K562 (cell line): ENCODE data around the gene CCDC144A. TPM values are rescaled to one million over a fixed set of nuclear protein-coding genes. Genes with fewer than 3 reads are reported as not detected.
A peak's percentile ranks its signal among the peaks of the same experiment; 100 is the strongest.
"Not testable (repeated sequence)": the region's sequence is repeated elsewhere in the genome, so short reads cannot be mapped to it uniquely, and the experiment has no call there.

Experiments
- ATAC-seq: fragments of 200-7000 bp; cut with Tn5 transposase; 3 replicates; pipeline ENCODE4 v1.9.1; 2020; ENCODE audit warnings: moderate library complexity
- BruUV-seq: library from RNA; stranded (reverse); fragments of 400-500 nt; replicated peaks from 2 replicates; lab custom pipeline; 2021; lab: Mats Ljungman, UMichigan
- CTCF ChIA-PET: fragments of 300-600 bp; formaldehyde crosslinking; extraction: SDS; loops from one replicate; lab custom pipeline; 2021; ENCODE audit warnings: low intra/inter-chr PET ratio; lab: Yijun Ruan, JAX
- POLR2A ChIA-PET: fragments of 300-600, 350-650 bp; sonication (Branson Sonifier 250); formaldehyde crosslinking; extraction: SDS; loops from one replicate; lab custom pipeline; 2021; ENCODE audit warnings: antibody characterized with exemption, inconsistent platforms; lab: Yijun Ruan, JAX
- DNase-seq, 4 experiments: peaks; one replicate each; pipeline versions ENCODE4 v3.0.0 to v3.0.0-alpha.2; 2011 to 2018; ENCODE audit warnings: low spot score in 3 of 4, mixed read lengths in 3 of 4; ENCODE audit errors: extremely low read depth in 1 of 4
- FAIRE-seq: peaks from 2 replicates; lab custom pipeline; 2011; peaks lifted over from hg19 to GRCh38; lab: Jason Lieb, UNC
- H2AFZ ChIP-seq: 2 replicates; pipeline ENCODE4 v1.6.0; 2011; ENCODE audit warnings: low read depth, low read length, control low read depth, inconsistent platforms
- H3K27ac ChIP-seq: fragments of 200-600 bp; 3 replicates; pipeline ENCODE4 v1.8.0; 2011; ENCODE audit warnings: low read depth, mild to moderate bottlenecking, control low read depth, inconsistent platforms, low read length, moderate library complexity, mixed read lengths; ENCODE audit errors: extremely low read depth
- H3K27me3 ChIP-seq, 2 experiments: fragments of 300-600 bp in 1 of 2; 2 replicates in 1 of 2; 3 replicates in 1 of 2; pipeline versions ENCODE4 v1.6.0 to v1.8.0; 2011; ENCODE audit warnings: inconsistent platforms in 2 of 2, low read length in 2 of 2, mild to moderate bottlenecking in 1 of 2, mixed read lengths in 1 of 2, moderate library complexity in 1 of 2; ENCODE audit not compliant: control insufficient read depth in 2 of 2, insufficient read depth in 2 of 2
- H3K36me3 ChIP-seq: fragments of 300-600 bp; 3 replicates; pipeline ENCODE4 v1.8.0; 2011; ENCODE audit warnings: mild to moderate bottlenecking, low read length, inconsistent platforms; ENCODE audit not compliant: control insufficient read depth, insufficient read depth
- H3K4me1 ChIP-seq, 2 experiments: fragments of 200-600 bp in 1 of 2; replicated peaks in 1 of 2; 2 replicates in 1 of 2; 3 replicates in 1 of 2; pipeline versions ENCODE4 v1.5.1 to v1.8.0; 2011; ENCODE audit warnings: inconsistent platforms in 2 of 2, low read length in 2 of 2, mild to moderate bottlenecking in 1 of 2, mixed read lengths in 1 of 2, moderate library complexity in 1 of 2; ENCODE audit not compliant: control insufficient read depth in 2 of 2, insufficient read depth in 2 of 2
- H3K4me2 ChIP-seq: 2 replicates; pipeline ENCODE4 v1.6.1; 2011; ENCODE audit warnings: low read length, control low read depth, inconsistent platforms, mixed read lengths; ENCODE audit not compliant: insufficient read depth
- H3K4me3 ChIP-seq: fragments of 200-600 bp; sonication (generic), shearing (Covaris generic); 2 replicates; pipeline ENCODE4 v1.5.1; 2016; ENCODE audit warnings: control low read depth, inconsistent platforms
- H3K79me2 ChIP-seq: fragments of 200-600 bp; 3 replicates; pipeline ENCODE4 v1.8.0; 2011; ENCODE audit warnings: low read length, inconsistent platforms; ENCODE audit not compliant: control insufficient read depth, insufficient read depth
- H3K9ac ChIP-seq, 2 experiments: 2 replicates each; pipeline versions ENCODE4 v1.6.0 to v1.6.1; 2011; ENCODE audit warnings: low read depth in 2 of 2, low read length in 2 of 2, control low read depth in 1 of 2, inconsistent platforms in 1 of 2, mild to moderate bottlenecking in 1 of 2, mixed read lengths in 1 of 2; ENCODE audit not compliant: insufficient read depth in 1 of 2
- H3K9me1 ChIP-seq: one replicate; pipeline ENCODE4 v1.6.0; 2011; ENCODE audit warnings: inconsistent platforms, mild to moderate bottlenecking, low read length, moderate library complexity; ENCODE audit not compliant: control insufficient read depth, insufficient read depth
- H3K9me3 ChIP-seq: replicated peaks from 2 replicates; pipeline ENCODE4 v1.5.1; 2011; ENCODE audit warnings: low read depth, low read length, inconsistent platforms; ENCODE audit not compliant: control insufficient read depth, insufficient read depth
- H4K20me1 ChIP-seq: replicated peaks from 2 replicates; pipeline ENCODE4 v1.6.1; 2011; ENCODE audit warnings: low read length, inconsistent platforms, mixed read lengths; ENCODE audit not compliant: control insufficient read depth, insufficient read depth
- WGBS: fragments of 100-300 bp; shearing (Covaris generic); methylation state at CpG from one replicate; pipeline ENCODE4 v1.1.6; 2016; ENCODE audit warnings: low coverage, mixed read lengths; ENCODE audit not compliant: insufficient coverage; ENCODE audit errors: missing lambda C conversion rate; 5-methylcytosine and 5-hydroxymethylcytosine counted together
- in situ Hi-C: fragments of 300-500 bp; cut with MboI; formaldehyde crosslinking; loops from 4 replicates; pipeline ENCODE4 v1.15.0; 2018; ENCODE audit warnings: inconsistent platforms, mixed read lengths
- intact Hi-C: fragments of 100-400 bp; cut with micrococcal nuclease; formaldehyde crosslinking; loops from 2 replicates; pipeline ENCODE4 v1.14.2; 2022
- polyA plus RNA-seq, 8 experiments: library from polyadenylated mRNA; depleted of rRNA in 4 of 8; stranded (reverse) in 5 of 8; unstranded in 3 of 8; fragments of >200 nt; fragmentation: Nextera tagmentation in 2 of 8; fragmentation: Illumina TruSeq in 1 of 8; extraction: Ambion mirVana in 2 of 8; extraction: Trizol in 1 of 8; gene quantifications; 2 replicates each; pipeline versions ENCODE4 v1.2.1 to v1.2.3, GENCODE V29; 2011 to 2014; ENCODE audit warnings: inconsistent platforms in 1 of 8, missing spikeins in 1 of 8
- total RNA-seq, 7 experiments: library from RNA; depleted of rRNA in 6 of 7; stranded (reverse); fragments of >200 nt in 6 of 7; fragmentation: Illumina TruSeq in 2 of 7; extraction: Trizol in 2 of 7; gene quantifications; 2 replicates each; pipeline versions ENCODE4 v1.2.1 to v1.2.3, GENCODE V29; 2011 to 2021; ENCODE audit warnings: low replicate concordance in 1 of 7

Gene CCDC144A
- total and polyA plus RNA-seq, 9 of the 15 experiments (the other 6 are each of a cell fraction or from before 2014, with no cell fraction given) = 0.03 to 0.76 (median 0.36) TPM

- H3K9me3 ChIP-seq, H3K9me1 ChIP-seq, ATAC-seq, H3K79me2 ChIP-seq, H3K4me1 ChIP-seq, H3K9ac ChIP-seq, H3K27ac ChIP-seq, intact Hi-C loops, H3K36me3 ChIP-seq, H3K27me3 ChIP-seq, in situ Hi-C loops, H2AFZ ChIP-seq, POLR2A ChIA-PET, DNase-seq, BruUV-seq, FAIRE-seq, H3K4me3 ChIP-seq, CTCF ChIA-PET, H4K20me1 ChIP-seq, H3K4me2 ChIP-seq: not testable (repeated sequence)
- 81% methylated on average over 5 of the region's 30 CpGs for WGBS
Measured at GRCh38 chr17:16690447-16690846, 406 bp downstream of the CCDC144A start.

GRCh38 chr17:16697603-16698002 lies 7.6 kb downstream of the CCDC144A start:
- H4K20me1 ChIP-seq, H3K79me2 ChIP-seq, H3K27ac ChIP-seq, H3K9me3 ChIP-seq, DNase-seq, intact Hi-C loops, CTCF ChIA-PET, in situ Hi-C loops, ATAC-seq, H3K4me2 ChIP-seq, H3K9ac ChIP-seq, H3K4me3 ChIP-seq, H3K9me1 ChIP-seq, H3K4me1 ChIP-seq, BruUV-seq, FAIRE-seq, H3K36me3 ChIP-seq, POLR2A ChIA-PET, H2AFZ ChIP-seq, H3K27me3 ChIP-seq: not testable (repeated sequence)
- 0% methylated on average over 4 of the region's 5 CpGs for WGBS

GRCh38 chr17:16745492-16746203 lies 55.6 kb downstream of the CCDC144A start:
- H3K4me1 ChIP-seq, H3K27ac ChIP-seq, H3K36me3 ChIP-seq, CTCF ChIA-PET, BruUV-seq, H3K9me1 ChIP-seq, H3K4me3 ChIP-seq, H3K79me2 ChIP-seq, FAIRE-seq, DNase-seq, H3K9me3 ChIP-seq, H3K27me3 ChIP-seq, H2AFZ ChIP-seq, H3K9ac ChIP-seq, ATAC-seq, H3K4me2 ChIP-seq, POLR2A ChIA-PET, intact Hi-C loops, in situ Hi-C loops, H4K20me1 ChIP-seq: not testable (repeated sequence)
- 0% methylated on average over 13 of the region's 25 CpGs for WGBS

GRCh38 chr17:16746571-16746970 lies 56.5 kb downstream of the CCDC144A start:
- intact Hi-C loops, CTCF ChIA-PET, DNase-seq, FAIRE-seq, BruUV-seq, H3K4me3 ChIP-seq, H3K9ac ChIP-seq, POLR2A ChIA-PET, H3K4me2 ChIP-seq, H4K20me1 ChIP-seq, H3K27ac ChIP-seq, H3K79me2 ChIP-seq, H3K4me1 ChIP-seq, H2AFZ ChIP-seq, H3K9me3 ChIP-seq, H3K27me3 ChIP-seq, in situ Hi-C loops, H3K9me1 ChIP-seq, H3K36me3 ChIP-seq: not testable (repeated sequence)
- WGBS = 4% methylated on average over 9 of the region's 24 CpGs
- ATAC-seq = peak; percentile 80
